ENCODE results near the gene FUT7.

The FUT7 gene

DNA sequence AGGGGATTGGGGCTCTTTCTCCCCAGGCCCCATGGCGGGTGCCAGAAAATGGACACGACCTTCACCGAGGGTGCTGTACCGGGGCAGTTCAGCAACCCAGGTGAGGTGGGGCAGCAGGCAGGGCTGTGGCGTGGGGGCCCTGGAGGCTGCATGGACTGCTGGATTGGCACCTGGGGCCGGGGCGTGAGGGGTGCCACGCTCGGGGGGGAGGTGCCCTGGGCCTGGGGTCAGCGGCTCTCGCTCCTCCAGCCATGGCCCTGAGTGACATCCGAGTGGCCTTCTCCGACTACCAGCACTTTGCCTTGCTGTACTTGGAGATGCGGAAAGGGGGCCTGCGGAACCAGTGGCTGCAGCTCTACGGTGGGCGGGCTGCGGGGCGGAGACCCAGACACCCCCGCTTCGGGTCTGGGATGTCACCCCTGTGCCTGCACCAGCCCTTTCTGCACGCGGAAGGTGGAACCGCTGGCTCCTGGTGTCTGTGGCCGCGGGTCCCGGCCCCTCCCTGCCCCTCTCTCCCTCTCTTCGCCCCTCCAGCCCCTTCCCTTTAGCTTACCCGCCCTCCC lies 47.3 kb downstream of the FUT7 start:
- TF ChIP-seq, protein P1, sequence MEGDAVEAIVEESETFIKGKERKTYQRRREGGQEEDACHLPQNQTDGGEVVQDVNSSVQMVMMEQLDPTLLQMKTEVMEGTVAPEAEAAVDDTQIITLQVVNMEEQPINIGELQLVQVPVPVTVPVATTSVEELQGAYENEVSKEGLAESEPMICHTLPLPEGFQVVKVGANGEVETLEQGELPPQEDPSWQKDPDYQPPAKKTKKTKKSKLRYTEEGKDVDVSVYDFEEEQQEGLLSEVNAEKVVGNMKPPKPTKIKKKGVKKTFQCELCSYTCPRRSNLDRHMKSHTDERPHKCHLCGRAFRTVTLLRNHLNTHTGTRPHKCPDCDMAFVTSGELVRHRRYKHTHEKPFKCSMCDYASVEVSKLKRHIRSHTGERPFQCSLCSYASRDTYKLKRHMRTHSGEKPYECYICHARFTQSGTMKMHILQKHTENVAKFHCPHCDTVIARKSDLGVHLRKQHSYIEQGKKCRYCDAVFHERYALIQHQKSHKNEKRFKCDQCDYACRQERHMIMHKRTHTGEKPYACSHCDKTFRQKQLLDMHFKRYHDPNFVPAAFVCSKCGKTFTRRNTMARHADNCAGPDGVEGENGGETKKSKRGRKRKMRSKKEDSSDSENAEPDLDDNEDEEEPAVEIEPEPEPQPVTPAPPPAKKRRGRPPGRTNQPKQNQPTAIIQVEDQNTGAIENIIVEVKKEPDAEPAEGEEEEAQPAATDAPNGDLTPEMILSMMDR (IDR thresholded peaks at IDR 0.05), result no peak

DNA sequence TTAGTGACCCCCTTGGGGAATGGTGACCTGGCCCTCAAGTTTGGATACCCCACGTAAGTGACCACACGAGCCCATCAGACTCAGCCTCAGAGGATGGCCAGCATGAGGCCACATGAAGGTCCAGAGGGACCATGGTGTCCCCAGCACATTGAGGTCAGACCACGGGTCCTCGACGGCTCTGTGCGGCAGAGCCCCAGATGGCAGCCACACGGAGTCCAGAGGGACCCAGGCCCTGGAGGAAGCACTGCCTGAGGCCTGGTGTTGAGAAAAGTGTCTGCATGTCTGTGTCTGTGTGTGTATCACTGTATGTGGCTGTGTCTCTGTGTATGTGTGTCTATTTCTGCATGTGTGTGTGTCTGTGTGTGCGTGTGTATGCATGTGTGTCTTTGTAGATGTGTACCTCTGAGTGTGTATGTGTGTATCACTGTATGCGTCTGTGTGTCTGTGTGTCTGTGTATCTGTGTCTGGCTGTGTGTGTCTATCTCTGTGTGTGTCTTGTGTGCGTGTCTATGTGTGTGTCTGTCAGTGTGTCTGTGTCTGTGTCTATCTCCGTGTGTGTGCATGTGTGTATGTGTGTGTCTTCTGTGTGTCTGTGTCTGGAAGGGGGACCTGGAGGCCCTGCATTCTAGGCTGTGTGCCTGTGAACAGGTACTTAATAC lies 48.1 kb downstream of the FUT7 start:
- TF ChIP-seq, protein P1 (IDR thresholded peaks at IDR 0.05), result no peak

DNA sequence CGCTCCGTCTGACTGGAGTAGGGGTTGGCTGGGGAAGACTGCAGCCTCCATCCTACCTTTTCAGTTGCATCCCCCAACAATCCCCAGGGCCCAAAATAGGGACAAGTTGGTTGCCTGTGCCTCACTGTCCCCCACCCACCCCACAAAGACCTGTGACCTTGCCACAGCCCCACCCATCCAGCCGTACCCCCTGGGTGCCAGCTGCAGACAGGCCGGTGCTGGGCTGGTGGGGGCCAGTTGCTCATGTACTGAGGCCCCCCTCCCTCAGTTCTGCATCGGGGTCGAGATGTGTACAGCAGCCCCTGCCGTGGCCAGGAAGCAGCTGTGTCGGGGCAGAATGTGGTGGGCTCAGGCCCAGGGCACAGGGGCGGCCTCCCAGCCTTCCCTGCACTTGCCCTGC lies 48.7 kb downstream of the FUT7 start:
- TF ChIP-seq, protein P1 (IDR thresholded peaks at IDR 0.05), result no peak

DNA sequence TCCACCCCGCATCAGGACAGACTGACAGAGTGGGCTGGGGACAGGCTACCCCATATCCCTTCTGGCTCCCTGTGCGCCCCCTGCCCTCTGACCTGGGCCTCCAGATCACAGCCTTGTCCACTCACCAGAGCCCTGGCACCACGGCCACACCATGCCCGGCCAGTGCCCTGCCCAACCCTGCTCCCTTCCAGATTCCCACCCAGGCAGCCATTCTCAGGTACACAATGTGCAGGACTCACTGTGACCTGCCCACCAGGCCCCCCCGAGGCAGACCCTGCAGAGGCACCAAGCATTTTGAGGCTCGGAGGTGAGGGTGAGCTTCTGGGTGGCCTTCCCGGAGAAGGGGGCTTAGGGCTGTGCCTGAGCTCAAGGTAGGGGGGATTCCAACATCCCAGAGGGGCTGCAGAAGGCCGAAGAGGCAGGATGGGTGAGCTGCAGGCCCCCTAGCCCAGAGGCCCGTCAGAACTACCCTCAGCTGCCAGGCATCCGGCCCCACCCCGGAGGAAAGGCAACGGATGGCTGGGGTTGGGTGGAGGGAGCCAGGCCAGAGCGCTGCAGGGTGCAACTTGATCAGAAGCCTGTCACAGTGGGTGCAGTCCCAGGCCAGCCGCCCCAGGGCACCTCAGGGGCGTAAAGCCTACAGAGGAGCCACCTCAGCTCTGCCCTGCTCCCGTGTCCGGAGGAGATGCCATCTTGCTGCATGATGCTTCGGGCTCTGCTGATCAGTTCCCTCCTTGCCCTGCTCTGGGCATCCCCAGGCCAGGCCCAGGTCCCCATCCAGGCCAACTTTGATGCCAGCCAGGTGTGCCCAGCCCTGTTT lies 49.4 kb downstream of the FUT7 start, which contains the start of gene LCNL1:
Gene LCNL1, plus strand, starts transcription at position 762 of the 820 bp plus-strand sequence. CDS start 594 bp downstream, outside the sequence.
- TF ChIP-seq, protein P1 (IDR thresholded peaks at IDR 0.05), result no peak

DNA sequence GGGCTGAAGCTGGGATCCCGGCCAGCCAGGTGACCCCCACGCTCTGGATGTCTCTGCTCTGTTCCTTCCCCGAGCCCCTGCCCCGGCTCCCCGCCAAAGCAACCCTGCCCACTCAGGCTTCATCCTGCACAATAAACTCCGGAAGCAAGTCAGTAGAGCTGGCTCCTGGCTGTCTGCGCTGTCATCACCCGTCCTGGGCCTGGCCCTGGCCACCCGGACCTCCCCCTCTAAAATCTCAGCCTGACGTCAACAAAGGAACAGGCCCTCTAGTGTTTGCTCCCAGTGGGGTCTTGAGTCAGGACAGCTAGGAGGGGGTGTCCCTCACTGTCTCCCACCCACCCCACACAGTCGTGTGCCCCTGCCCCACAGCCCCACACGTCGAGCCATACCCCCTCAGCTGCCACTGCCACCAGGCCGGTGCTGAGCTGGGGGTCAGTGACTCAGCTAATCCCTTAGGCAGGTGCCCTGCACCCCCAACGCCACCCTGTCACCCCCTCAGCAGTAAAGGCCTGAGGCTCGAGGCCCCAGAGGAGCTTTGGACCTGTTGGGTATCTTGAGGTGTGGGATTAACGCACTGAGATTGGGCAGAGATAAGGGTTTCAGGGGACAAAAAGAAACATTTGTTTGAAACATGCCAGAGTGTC lies 50.2 kb downstream of the FUT7 start:
- TF ChIP-seq, protein P1 (IDR thresholded peaks at IDR 0.05), result no peak

DNA sequence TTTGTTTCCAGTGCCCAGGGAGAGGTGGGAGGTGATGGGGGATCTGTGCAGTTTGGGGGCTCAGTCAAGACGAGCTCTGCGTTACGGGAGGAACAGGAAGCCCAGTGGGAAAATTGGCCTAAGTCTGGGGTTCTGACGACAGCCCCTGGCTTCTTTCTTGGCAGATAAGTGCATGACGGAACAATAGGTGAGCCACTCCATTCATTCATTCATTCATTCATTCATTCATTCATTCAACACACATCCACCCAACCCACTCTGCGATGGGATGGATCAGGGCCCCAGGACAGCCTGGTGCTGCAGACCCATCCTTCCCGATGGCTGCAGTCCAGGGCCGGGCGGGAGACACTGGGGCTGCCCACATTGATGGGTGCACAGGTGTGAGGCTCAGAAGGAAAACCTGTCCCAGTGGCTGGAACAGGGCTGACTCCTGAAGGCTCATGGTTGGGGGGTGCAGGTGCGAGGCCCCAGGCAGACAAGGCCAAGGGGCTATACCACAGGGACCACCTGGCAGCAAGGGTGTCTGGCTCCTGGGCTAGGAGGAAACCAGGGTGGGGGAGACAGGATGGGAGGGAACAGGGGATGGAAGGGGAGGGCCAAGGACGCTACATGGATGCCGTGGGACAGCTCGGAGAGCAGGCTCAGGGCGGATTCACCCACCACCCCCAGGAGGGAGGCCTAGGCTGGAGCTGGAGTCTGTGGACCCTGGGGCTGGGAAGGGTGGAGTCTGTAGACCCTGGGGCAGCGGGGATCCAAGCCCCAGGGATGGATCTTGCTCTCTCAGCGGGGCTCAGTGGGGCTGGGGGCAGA lies 51.0 kb downstream of the FUT7 start:
- TF ChIP-seq, protein P1 (IDR thresholded peaks at IDR 0.05), result no peak

All from LNCAP (cell line).